PC-9 (cell line): ENCODE results near the gene CDKN1A. TPM values are rescaled to one million over a fixed set of nuclear protein-coding genes. Genes with fewer than 3 reads are reported as not detected.

Experiments used
- BruUV-seq: library from RNA; stranded (reverse); fragments of 400-500 nt; replicated peaks from 2 replicates; lab custom pipeline; 2021; lab: Mats Ljungman, UMichigan
- CTCF ChIA-PET: fragments of 300-600 bp; sonication (Branson Sonifier 250); formaldehyde crosslinking; loops from one replicate; lab custom pipeline; 2022; ENCODE audit warnings: antibody characterized with exemption; lab: Charles Lee
- POLR2A ChIA-PET: fragments of 300-600 bp; sonication (Branson Sonifier 250); formaldehyde crosslinking; loops from one replicate; lab custom pipeline; 2022; ENCODE audit warnings: antibody characterized with exemption; ENCODE audit not compliant: unreplicated experiment; lab: Charles Lee
- DNase-seq, 2 experiments: peaks; one replicate each; pipeline versions ENCODE4 v3.0.0 to v3.0.0-alpha.2; 2015 to 2022; ENCODE audit warnings: mixed read lengths in 1 of 2
- H2AFZ ChIP-seq: fragments of 200-600 bp; sonication (generic); 2 replicates; pipeline ENCODE4 v1.8.1; 2017; ENCODE audit warnings: antibody characterized with exemption
- H3F3A ChIP-seq: fragments of 200-600 bp; sonication (generic); 2 replicates; pipeline ENCODE4 v1.8.1; 2017; ENCODE audit warnings: antibody characterized with exemption, mild to moderate bottlenecking, low read depth; ENCODE audit not compliant: insufficient read depth
- H3K27ac ChIP-seq: fragments of 200-600 bp; sonication (generic); 2 replicates; pipeline ENCODE4 v1.6.1; 2016; ENCODE audit warnings: mixed run types
- H3K27me3 ChIP-seq: fragments of 200-600 bp; sonication (generic); 2 replicates; pipeline ENCODE4 v1.6.1; 2016; ENCODE audit warnings: low read depth, mixed run types; ENCODE audit not compliant: insufficient read depth
- H3K36me3 ChIP-seq: fragments of 200-600 bp; sonication (generic); 2 replicates; pipeline ENCODE4 v1.6.1; 2016; ENCODE audit warnings: low read depth, mixed run types
- H3K4me1 ChIP-seq: fragments of 200-600 bp; sonication (generic); replicated peaks from 2 replicates; pipeline ENCODE4 v1.6.1; 2016; ENCODE audit warnings: mixed run types; ENCODE audit not compliant: insufficient read depth
- H3K4me2 ChIP-seq: fragments of 200-600 bp; sonication (generic); 2 replicates; pipeline ENCODE4 v1.6.1; 2017; ENCODE audit warnings: mixed run types
- H3K4me3 ChIP-seq: fragments of 200-600 bp; sonication (generic); 2 replicates; pipeline ENCODE4 v1.6.1; 2016; ENCODE audit warnings: mixed run types
- H3K79me2 ChIP-seq: fragments of 200-600 bp; sonication (generic); 2 replicates; pipeline ENCODE4 v1.6.1; 2017; ENCODE audit warnings: low read depth, mixed run types
- H3K9me2 ChIP-seq: fragments of 200-600 bp; sonication (generic); 2 replicates; pipeline ENCODE4 v1.8.1; 2017; ENCODE audit warnings: mild to moderate bottlenecking; ENCODE audit not compliant: insufficient read depth
- H3K9me3 ChIP-seq: fragments of 200-600 bp; sonication (generic); 2 replicates; pipeline ENCODE4 v1.8.1; 2016; ENCODE audit warnings: low read depth; ENCODE audit not compliant: insufficient read depth
- H4K20me1 ChIP-seq: fragments of 200-600 bp; sonication (generic); 2 replicates; pipeline ENCODE4 v1.8.1; 2017; ENCODE audit not compliant: insufficient read depth
- EZH2 ChIP-seq: fragments of 200-600 bp; sonication (generic); IDR thresholded peaks from 2 replicates; pipeline ENCODE4 v1.8.0; 2017; ENCODE audit warnings: antibody characterized with exemption, low read depth
- intact Hi-C: fragments of 100-400 bp; cut with micrococcal nuclease; formaldehyde crosslinking; loops from one replicate; pipeline ENCODE4 v1.10.0; 2022; ENCODE audit not compliant: unreplicated experiment
- total RNA-seq: library from RNA; stranded (reverse); gene quantifications from 2 replicates; pipeline ENCODE4 v1.2.3, GENCODE V29; 2021
- TF ChIP-seq, protein P1 (sequence below): fragments of 200-600 bp; sonication (generic); conservative IDR thresholded peaks from 2 replicates; pipeline ENCODE4 v1.6.1; 2017; ENCODE audit warnings: mixed run types, antibody characterized with exemption, mild to moderate bottlenecking, moderate library complexity

Gene CDKN1A
- total RNA-seq, 1 experiment from 2014 or later, result 14.8 TPM

DNA sequence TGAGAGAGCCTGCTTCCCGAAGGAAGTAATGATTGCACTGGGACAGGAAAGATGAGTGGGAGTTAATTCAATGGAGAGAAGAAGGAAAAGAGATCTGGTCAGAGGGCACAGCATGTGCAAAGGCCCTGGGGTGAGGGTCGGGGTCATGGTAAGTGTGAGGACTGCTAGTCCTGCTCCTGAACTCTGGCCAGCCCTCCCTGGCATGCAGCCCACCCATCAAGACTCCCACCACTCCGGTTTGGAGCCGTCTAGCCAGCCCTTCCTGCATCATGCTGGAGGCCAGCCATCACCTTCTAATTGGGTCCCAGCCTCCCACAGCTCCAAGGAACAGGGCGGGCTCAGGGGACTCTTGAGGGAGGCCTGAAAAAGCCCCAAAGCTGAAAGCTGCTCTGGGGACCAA lies 42.2 kb upstream of the CDKN1A start:
- Histone ChIP-seq H3K4me3 (no peak overlapping the region), H3K36me3 (no peaks in the 10 kb centered on the region), H3K4me1 (peaks cover 15% of the 10 kb centered on the region), H3K27ac (no peak overlapping the region), H2AFZ (no peak overlapping the region), H3K4me2 (no peak overlapping the region), H3F3A (peaks cover 10% of the 10 kb centered on the region; the same call in 1 of the 2 replicates), H3K79me2 (no peaks in the 10 kb centered on the region), H3K9me3 (no peaks in the 10 kb centered on the region), H4K20me1 (no peaks in the 10 kb centered on the region), H3K27me3 (no peaks in the 10 kb centered on the region), H3K9me2 (no peaks in the 10 kb centered on the region)
- BruUV-seq, result no TSS peak
- CTCF ChIA-PET, result no interaction called here
- no peak for DNase-seq
- intact Hi-C loops, result no loop called here
- TF ChIP-seq, protein P1, sequence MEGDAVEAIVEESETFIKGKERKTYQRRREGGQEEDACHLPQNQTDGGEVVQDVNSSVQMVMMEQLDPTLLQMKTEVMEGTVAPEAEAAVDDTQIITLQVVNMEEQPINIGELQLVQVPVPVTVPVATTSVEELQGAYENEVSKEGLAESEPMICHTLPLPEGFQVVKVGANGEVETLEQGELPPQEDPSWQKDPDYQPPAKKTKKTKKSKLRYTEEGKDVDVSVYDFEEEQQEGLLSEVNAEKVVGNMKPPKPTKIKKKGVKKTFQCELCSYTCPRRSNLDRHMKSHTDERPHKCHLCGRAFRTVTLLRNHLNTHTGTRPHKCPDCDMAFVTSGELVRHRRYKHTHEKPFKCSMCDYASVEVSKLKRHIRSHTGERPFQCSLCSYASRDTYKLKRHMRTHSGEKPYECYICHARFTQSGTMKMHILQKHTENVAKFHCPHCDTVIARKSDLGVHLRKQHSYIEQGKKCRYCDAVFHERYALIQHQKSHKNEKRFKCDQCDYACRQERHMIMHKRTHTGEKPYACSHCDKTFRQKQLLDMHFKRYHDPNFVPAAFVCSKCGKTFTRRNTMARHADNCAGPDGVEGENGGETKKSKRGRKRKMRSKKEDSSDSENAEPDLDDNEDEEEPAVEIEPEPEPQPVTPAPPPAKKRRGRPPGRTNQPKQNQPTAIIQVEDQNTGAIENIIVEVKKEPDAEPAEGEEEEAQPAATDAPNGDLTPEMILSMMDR, result no peak
- TF ChIP-seq EZH2, result no peak
- POLR2A ChIA-PET, result no interaction called here

DNA sequence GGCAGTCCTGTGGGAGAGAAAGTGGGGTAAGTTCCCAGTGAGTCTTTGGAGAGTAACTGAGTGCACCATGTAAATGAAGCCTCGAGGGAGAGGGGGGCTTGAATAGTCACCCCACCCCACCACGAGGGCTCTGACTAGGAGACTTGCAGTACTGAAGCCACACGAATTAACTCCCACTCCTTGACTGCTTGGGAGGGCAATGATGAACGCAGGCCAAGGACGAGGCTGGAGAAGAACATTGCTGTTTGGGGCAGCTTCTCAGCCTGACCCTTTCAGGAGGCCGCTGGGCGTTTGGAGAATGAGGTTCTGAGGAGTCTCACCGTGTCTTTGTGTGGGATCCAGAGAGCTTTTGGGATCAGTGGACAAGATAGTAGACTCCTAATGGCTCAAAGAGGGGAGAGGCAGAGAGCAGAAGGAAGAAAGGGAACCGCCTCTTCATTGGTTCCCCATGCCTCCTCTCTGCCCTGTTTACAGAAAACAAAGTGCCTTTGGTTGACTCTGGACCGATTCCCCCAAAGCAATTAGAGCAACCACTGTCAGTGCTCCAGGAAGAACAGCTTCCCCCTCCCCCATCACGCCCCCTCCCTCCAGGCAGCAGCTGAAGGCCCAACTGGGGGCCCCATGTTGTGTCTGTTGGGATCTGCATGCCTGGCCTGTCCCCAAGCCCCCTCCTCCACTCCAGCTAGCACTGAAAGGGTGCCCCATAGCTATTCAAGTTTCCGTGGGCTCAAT lies 41.7 kb upstream of the CDKN1A start:
- BruUV-seq, result no TSS peak
- peaks cover 10% of the 10 kb centered on the region; the same call in 1 of the 2 replicates for H3F3A ChIP-seq
- intact Hi-C loops, result no loop called here
- H3K9me2 ChIP-seq, result no peaks in the 10 kb centered on the region
- H3K79me2 ChIP-seq, result no peaks in the 10 kb centered on the region
- no peak for DNase-seq
- no peaks in the 10 kb centered on the region for H4K20me1 ChIP-seq
- peaks cover 15% of the 10 kb centered on the region for H3K4me1 ChIP-seq
- H3K4me2 ChIP-seq, result no peak overlapping the region
- ChIA-PET CTCF (interaction anchor here (0.6 to 0.7 kb wide), 2 partner anchors 17 to 202 kb away, joined by 3 to 6 read pairs; no protein-coding TSS in a partner anchor), POLR2A (no interaction called here)
- no peak overlapping the region for H3K4me3 ChIP-seq
- H3K9me3 ChIP-seq, result no peaks in the 10 kb centered on the region
- TF ChIP-seq EZH2, result no peak
- TF ChIP-seq, protein P1, result no peak
- H3K27ac ChIP-seq, result no peak overlapping the region
- H3K27me3 ChIP-seq, result no peaks in the 10 kb centered on the region
- H2AFZ ChIP-seq, result no peak overlapping the region
- H3K36me3 ChIP-seq, result no peaks in the 10 kb centered on the region

DNA sequence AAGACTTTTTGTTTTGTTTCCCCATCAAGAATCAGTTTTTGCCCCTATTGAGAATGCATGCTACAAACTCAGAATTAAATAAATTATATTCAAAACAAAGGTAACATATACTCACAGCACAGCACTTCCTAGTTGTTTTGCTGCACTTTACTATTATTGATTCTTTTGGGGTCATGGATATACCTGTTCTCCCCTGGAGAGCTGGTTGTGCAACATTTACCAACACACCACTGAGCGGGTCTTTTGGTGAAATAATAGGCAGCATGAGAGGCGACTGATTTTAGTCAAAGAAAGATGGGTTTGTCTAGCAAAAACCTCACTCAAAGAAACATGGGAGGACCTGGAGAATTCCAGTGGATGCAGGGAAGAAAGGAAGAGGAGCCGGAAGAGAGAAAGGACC lies 39.9 kb upstream of the CDKN1A start:
- intact Hi-C loops, result no loop called here
- Histone ChIP-seq H3K4me3 (no peak overlapping the region), H3K79me2 (no peaks in the 10 kb centered on the region), H3K27ac (no peak overlapping the region), H4K20me1 (no peaks in the 10 kb centered on the region), H3K36me3 (no peaks in the 10 kb centered on the region), H3K27me3 (no peaks in the 10 kb centered on the region), H3K4me2 (no peak overlapping the region), H3K4me1 (peaks cover 23% of the 10 kb centered on the region), H2AFZ (no peak overlapping the region), H3K9me2 (no peaks in the 10 kb centered on the region), H3F3A (peaks cover 16% of the 10 kb centered on the region; the same call in 1 of the 2 replicates), H3K9me3 (no peaks in the 10 kb centered on the region)
- BruUV-seq, result no TSS peak
- no peak for DNase-seq
- TF ChIP-seq, protein P1, result no peak
- no peak for TF ChIP-seq EZH2
- POLR2A ChIA-PET, result no interaction called here
- CTCF ChIA-PET, result no interaction called here
